Liver (tissue), 9 donors: ENCODE measurements around the gene LEKR1. TPM values are rescaled to one million over a fixed set of nuclear protein-coding genes. Genes with fewer than 3 reads are reported as not detected.
A peak's percentile ranks its signal among the peaks of the same experiment; 100 is the strongest.

Experiments used
- DNase-seq: peaks from one replicate; pipeline ENCODE4 v3.0.0-alpha.2; 2017; ENCODE audit warnings: low spot score
- H3K27ac ChIP-seq, 2 donors: one replicate each; pipeline ENCODE4 v1.7.0; 2013; ENCODE audit warnings: inconsistent platforms in 2 of 2, low read length in 2 of 2, control low read depth in 1 of 2, low read depth in 1 of 2, mild to moderate bottlenecking in 1 of 2
- H3K27me3 ChIP-seq, 4 donors: one replicate each; pipeline versions ENCODE4 v1.6.1 to v1.7.0; 2013; ENCODE audit warnings: low read length in 3 of 4, inconsistent platforms in 1 of 4, mild to moderate bottlenecking in 1 of 4, moderate library complexity in 1 of 4; ENCODE audit not compliant: control insufficient read depth in 4 of 4, insufficient read depth in 4 of 4
- H3K36me3 ChIP-seq, 4 donors: one replicate each; pipeline versions ENCODE4 v1.6.1 to v1.7.0; 2013; ENCODE audit warnings: low read length in 3 of 4, mild to moderate bottlenecking in 3 of 4, low read depth in 1 of 4, moderate library complexity in 1 of 4; ENCODE audit not compliant: control insufficient read depth in 4 of 4, insufficient read depth in 3 of 4
- H3K4me1 ChIP-seq, 4 donors: one replicate each; pipeline versions ENCODE4 v1.6.1 to v1.7.0; 2013; ENCODE audit warnings: low read length in 3 of 4, mild to moderate bottlenecking in 3 of 4, moderate library complexity in 1 of 4; ENCODE audit not compliant: control insufficient read depth in 4 of 4, insufficient read depth in 4 of 4
- H3K4me3 ChIP-seq, 3 donors: one replicate each; pipeline versions ENCODE4 v1.6.1 to v1.7.0; 2013; ENCODE audit warnings: low read length in 3 of 3, control low read depth in 1 of 3, low read depth in 1 of 3, mild to moderate bottlenecking in 1 of 3
- H3K9ac ChIP-seq, 2 donors: one replicate each; pipeline ENCODE4 v1.7.0; 2013; ENCODE audit warnings: low read length in 2 of 2, mild to moderate bottlenecking in 2 of 2, moderate library complexity in 2 of 2, control low read depth in 1 of 2, low read depth in 1 of 2
- H3K9me3 ChIP-seq, 4 donors: one replicate each; pipeline versions ENCODE4 v1.6.1 to v1.7.0; 2013; ENCODE audit warnings: low read length in 3 of 4; ENCODE audit not compliant: control insufficient read depth in 4 of 4
- EGR1 ChIP-seq, 2 donors: IDR thresholded peaks; 2 replicates each; pipeline ENCODE4 v1.6.1; 2016 to 2018; ENCODE audit warnings: antibody characterized with exemption in 2 of 2, low read depth in 2 of 2
- FOXA1 ChIP-seq: IDR thresholded peaks from 2 replicates; pipeline ENCODE4 v1.6.1; 2016; ENCODE audit warnings: antibody characterized with exemption
- GABPA ChIP-seq, 2 donors: IDR thresholded peaks in 1 of 2; conservative IDR thresholded peaks in 1 of 2; 2 replicates each; pipeline ENCODE4 v1.6.1; 2016; ENCODE audit warnings: antibody characterized with exemption in 2 of 2, mild to moderate bottlenecking in 1 of 2, moderate library complexity in 1 of 2
- HNF4A ChIP-seq, 2 donors: conservative IDR thresholded peaks; 2 replicates each; pipeline ENCODE4 v1.6.1; 2016; ENCODE audit warnings: antibody characterized with exemption in 2 of 2, mild to moderate bottlenecking in 2 of 2
- HNF4G ChIP-seq: IDR thresholded peaks from 2 replicates; pipeline ENCODE4 v1.6.1; 2016; ENCODE audit warnings: antibody characterized with exemption
- REST ChIP-seq: IDR thresholded peaks from 2 replicates; pipeline ENCODE4 v1.6.1; 2016; ENCODE audit warnings: antibody characterized with exemption, mild to moderate bottlenecking
- SP1 ChIP-seq: IDR thresholded peaks from 2 replicates; pipeline ENCODE4 v1.6.1; 2018; ENCODE audit warnings: antibody characterized with exemption, mild to moderate bottlenecking
- TAF1 ChIP-seq: conservative IDR thresholded peaks from 2 replicates; pipeline ENCODE4 v1.6.1; 2016; ENCODE audit warnings: antibody characterized with exemption, mild to moderate bottlenecking
- YY1 ChIP-seq: IDR thresholded peaks from 2 replicates; pipeline ENCODE4 v1.6.1; 2016; ENCODE audit warnings: antibody characterized with exemption, mild to moderate bottlenecking
- ZBTB33 ChIP-seq: IDR thresholded peaks from 2 replicates; pipeline ENCODE4 v1.6.1; 2016; ENCODE audit warnings: antibody characterized with exemption
- WGBS: extraction: QIAGEN DNeasy Blood & Tissue Kit; methylation state at CpG from one replicate; pipeline ENCODE4 v1.1.7; 2013; 5-methylcytosine and 5-hydroxymethylcytosine counted together
- polyA plus RNA-seq, 2 donors: library from polyadenylated mRNA; stranded (reverse) in 1 of 2; unstranded in 1 of 2; fragments of 200-250 nt in 1 of 2; fragments of >200 nt in 1 of 2; fragmentation: Nextera tagmentation in 1 of 2; extraction: Ambion mirVana in 1 of 2; gene quantifications; one replicate each; pipeline versions ENCODE4 v1.2.1 to v1.2.3, GENCODE V29; 2013 to 2015
- total RNA-seq, 2 donors: library from RNA; depleted of rRNA; stranded (reverse); fragments of >200 nt; gene quantifications; one replicate each; pipeline ENCODE4 v1.2.3, GENCODE V29; 2014
- TF ChIP-seq, protein P1 (sequence below): IDR thresholded peaks from 2 replicates; pipeline ENCODE4 v1.6.1; 2016; ENCODE audit warnings: antibody characterized with exemption
- TF ChIP-seq, protein P2 (sequence below): fragments of 150-350 bp; IDR thresholded peaks from 2 replicates; pipeline ENCODE4 v1.5.1; 2017; ENCODE audit warnings: improper control_type of control experiment, low read depth, low read length; ENCODE audit not compliant: missing input control
- donor health status: healthy.
- donor health status: healthy.
- donor health status: healthy.
- donor health status: healthy.
- donor health status: healthy.

LEKR1 gene
- total and polyA plus RNA-seq, 4 donors, result 0.19 to 0.72 (median 0.44) TPM

DNA sequence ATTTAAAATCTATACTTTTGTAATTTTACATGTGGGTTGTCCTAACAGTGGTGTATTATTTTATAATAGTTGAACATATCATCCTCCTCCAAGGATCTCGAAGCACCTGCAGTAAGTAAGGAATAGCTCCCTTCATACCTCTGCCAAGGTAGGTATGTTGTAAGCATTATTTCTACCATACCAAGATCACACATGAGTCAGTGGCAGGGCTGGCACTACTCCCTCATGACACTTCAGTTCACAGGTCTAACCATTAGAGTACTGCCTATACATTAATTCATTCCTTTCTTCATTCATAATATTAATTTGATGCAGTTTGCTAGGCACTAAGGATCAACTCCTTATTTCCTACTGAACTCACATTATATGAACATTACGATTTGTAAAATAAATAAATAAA lies 11.9 kb upstream of the LEKR1 start:
- no peaks in the 10 kb centered on the region for H3K36me3 ChIP-seq
- DNase-seq, result no peak
- no peak overlapping the region for H3K9ac ChIP-seq
- TF ChIP-seq, protein P1, sequence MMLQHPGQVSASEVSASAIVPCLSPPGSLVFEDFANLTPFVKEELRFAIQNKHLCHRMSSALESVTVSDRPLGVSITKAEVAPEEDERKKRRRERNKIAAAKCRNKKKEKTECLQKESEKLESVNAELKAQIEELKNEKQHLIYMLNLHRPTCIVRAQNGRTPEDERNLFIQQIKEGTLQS, result no peak
- TF ChIP-seq FOXA1 (no peak), TAF1 (no peak), SP1 (no peak), REST (no peak), HNF4A (conservative IDR thresholded peaks at IDR 0.05) (no peak), GABPA (IDR thresholded peaks at IDR 0.05 in 1 of 2, conservative IDR thresholded peaks at IDR 0.05 in 1 of 2) (no peak), HNF4G (no peak), YY1 (no peak), ZBTB33 (no peak)
- TF ChIP-seq, protein P2, sequence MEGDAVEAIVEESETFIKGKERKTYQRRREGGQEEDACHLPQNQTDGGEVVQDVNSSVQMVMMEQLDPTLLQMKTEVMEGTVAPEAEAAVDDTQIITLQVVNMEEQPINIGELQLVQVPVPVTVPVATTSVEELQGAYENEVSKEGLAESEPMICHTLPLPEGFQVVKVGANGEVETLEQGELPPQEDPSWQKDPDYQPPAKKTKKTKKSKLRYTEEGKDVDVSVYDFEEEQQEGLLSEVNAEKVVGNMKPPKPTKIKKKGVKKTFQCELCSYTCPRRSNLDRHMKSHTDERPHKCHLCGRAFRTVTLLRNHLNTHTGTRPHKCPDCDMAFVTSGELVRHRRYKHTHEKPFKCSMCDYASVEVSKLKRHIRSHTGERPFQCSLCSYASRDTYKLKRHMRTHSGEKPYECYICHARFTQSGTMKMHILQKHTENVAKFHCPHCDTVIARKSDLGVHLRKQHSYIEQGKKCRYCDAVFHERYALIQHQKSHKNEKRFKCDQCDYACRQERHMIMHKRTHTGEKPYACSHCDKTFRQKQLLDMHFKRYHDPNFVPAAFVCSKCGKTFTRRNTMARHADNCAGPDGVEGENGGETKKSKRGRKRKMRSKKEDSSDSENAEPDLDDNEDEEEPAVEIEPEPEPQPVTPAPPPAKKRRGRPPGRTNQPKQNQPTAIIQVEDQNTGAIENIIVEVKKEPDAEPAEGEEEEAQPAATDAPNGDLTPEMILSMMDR, result no peak
- no peaks in the 10 kb centered on the region for H3K9me3 ChIP-seq
- H3K4me1 ChIP-seq, result peaks cover 4 to 32% (median 6%) of the 10 kb centered on the region in 4 donors
- H3K27ac ChIP-seq, result no peak overlapping the region
- WGBS, result 98% methylated on average over 2 of the region's 2 CpGs
- H3K27me3 ChIP-seq, result no peaks in the 10 kb centered on the region
- no peak overlapping the region for H3K4me3 ChIP-seq

- H3K27me3 ChIP-seq, result no peaks in the 10 kb centered on the region
- peaks cover 3 to 29% (median 6%) of the 10 kb centered on the region in 4 donors for H3K4me1 ChIP-seq
- peak overlapping the region; percentile 9 to 76 for H3K9ac ChIP-seq
- H3K27ac ChIP-seq, result peak overlapping the region; percentile 93 to 97
- H3K4me3 ChIP-seq, result peak overlapping the region; percentile 52 to 76 (median 75)
- no peaks in the 10 kb centered on the region for H3K9me3 ChIP-seq
- no peaks in the 10 kb centered on the region for H3K36me3 ChIP-seq
- 6% methylated on average over 74 of the region's 74 CpGs for WGBS
- peak; percentile 48 for DNase-seq
- TF ChIP-seq SP1 (peak; percentile 14), HNF4A (conservative IDR thresholded peaks at IDR 0.05) (peak in 1 of 2 donors; percentile 3), EGR1 (IDR thresholded peaks at IDR 0.05; ENCODE audit: low read depth in 2 of 2) (no peak)
- TF ChIP-seq, protein P1, result no peak
Observed at GRCh38 chr3:156816091-156816793, 9.9 kb upstream of the LEKR1 start.
